Endodermal cell (in vitro differentiated cells): ENCODE data around the gene HS6ST1. TPM values are rescaled to one million over a fixed set of nuclear protein-coding genes. Genes with fewer than 3 reads are reported as not detected.

ENCODE experiments used
- DNase-seq: peaks from one replicate; pipeline ENCODE4 v3.0.0-alpha.2; 2017
- H3K27ac ChIP-seq: 2 replicates; pipeline ENCODE4 v1.5.1; 2013; ENCODE audit warnings: mild to moderate bottlenecking, low read depth, low read length, moderate library complexity
- H3K27me3 ChIP-seq: 2 replicates; pipeline ENCODE4 v1.6.1; 2013; ENCODE audit warnings: mild to moderate bottlenecking, low read length, moderate library complexity; ENCODE audit not compliant: insufficient read depth, control insufficient read depth, poor library complexity, severe bottlenecking
- H3K36me3 ChIP-seq: 2 replicates; pipeline ENCODE4 v1.7.0; 2013; ENCODE audit warnings: mild to moderate bottlenecking, low read length, moderate library complexity; ENCODE audit not compliant: control insufficient read depth, insufficient read depth
- H3K4me1 ChIP-seq: one replicate; pipeline ENCODE4 v1.7.0; 2013; ENCODE audit warnings: low read length; ENCODE audit not compliant: control insufficient read depth, insufficient read depth
- H3K4me3 ChIP-seq: 2 replicates; pipeline ENCODE4 v1.5.1; 2013; ENCODE audit warnings: mild to moderate bottlenecking, low read length, moderate library complexity
- H3K9ac ChIP-seq: 2 replicates; pipeline ENCODE4 v1.6.1; 2013; ENCODE audit warnings: mild to moderate bottlenecking, low read length, moderate library complexity; ENCODE audit not compliant: poor library complexity, severe bottlenecking; ENCODE audit errors: extremely low read depth
- H3K9me3 ChIP-seq: 2 replicates; pipeline ENCODE4 v1.6.1; 2013; ENCODE audit warnings: mild to moderate bottlenecking, low read length, moderate library complexity; ENCODE audit not compliant: control insufficient read depth
- H3K27ac Mint-ChIP-seq: 2 replicates; pipeline ENCODE4 v1.8.0; 2020; ENCODE audit warnings: mixed read lengths
- H3K27me3 Mint-ChIP-seq: 2 replicates; pipeline ENCODE4 v1.8.0; 2021; ENCODE audit warnings: mild to moderate bottlenecking, mixed read lengths; ENCODE audit not compliant: insufficient read depth
- H3K36me3 Mint-ChIP-seq: 2 replicates; pipeline ENCODE4 v1.8.0; 2020; ENCODE audit warnings: low read depth, mixed read lengths
- H3K4me1 Mint-ChIP-seq: 2 replicates; pipeline ENCODE4 v1.8.0; 2020; ENCODE audit warnings: mixed read lengths
- H3K4me3 Mint-ChIP-seq: 2 replicates; pipeline ENCODE4 v1.8.0; 2020; ENCODE audit warnings: mild to moderate bottlenecking, moderate library complexity, mixed read lengths
- H3K9me3 Mint-ChIP-seq: 2 replicates; pipeline ENCODE4 v1.8.0; 2020; ENCODE audit warnings: mild to moderate bottlenecking, mixed read lengths
- CTCF ChIP-seq: fragments of 200-600 bp; sonication (generic); conservative IDR thresholded peaks from 2 replicates; pipeline ENCODE4 v1.5.0; 2021; ENCODE audit warnings: antibody characterized with exemption, mild to moderate bottlenecking
- WGBS, 2 experiments: methylation state at CpG; one replicate each; pipeline versions ENCODE4 v1.1.5 to v1.1.7; 2013; ENCODE audit warnings: missing lambda C conversion rate in 2 of 2, mixed read lengths in 1 of 2; ENCODE audit not compliant: insufficient coverage in 1 of 2, insufficient read length in 1 of 2; 5-methylcytosine and 5-hydroxymethylcytosine counted together
- total RNA-seq, 2 donors: library from RNA; stranded (reverse); fragmentation: NEBNext Ultra II Directional in 1 of 2; extraction: Animal tissue kit (Norgen Biotek cat#: 25700) in 1 of 2; gene quantifications; 2 replicates in 1 of 2; 3 replicates in 1 of 2; pipeline ENCODE4 v1.2.1, GENCODE V29; 2021

HS6ST1 gene
- total RNA-seq, 2 donors from 2014 or later: 93.0 to 106 TPM

GRCh38 chr2:128343459-128343858 is 24.8 kb upstream of the HS6ST1 start:
- H3K27ac Mint-ChIP-seq: no peak overlapping the region
- H3K9me3 Mint-ChIP-seq: peaks cover 14% of the 10 kb centered on the region
- peak overlapping the region; percentile 8 for H3K4me3 ChIP-seq
- peaks cover 15% of the 10 kb centered on the region for H3K9me3 ChIP-seq
- DNase-seq: peak; percentile 9
- 96 to 100% methylated on average over 1 of the region's 1 CpG for WGBS, 2 experiments
- H3K36me3 ChIP-seq: no peaks in the 10 kb centered on the region
- H3K27ac ChIP-seq: no peak overlapping the region
- H3K27me3 ChIP-seq: no peaks in the 10 kb centered on the region
- H3K9ac ChIP-seq: no peak overlapping the region
- no peak for TF ChIP-seq CTCF
- H3K4me3 Mint-ChIP-seq: no peak overlapping the region
- H3K36me3 Mint-ChIP-seq: peaks cover 3% of the 10 kb centered on the region
- peaks cover 2% of the 10 kb centered on the region for H3K4me1 Mint-ChIP-seq
- no peaks in the 10 kb centered on the region for H3K27me3 Mint-ChIP-seq
- H3K4me1 ChIP-seq: no peaks in the 10 kb centered on the region

- H3K9ac ChIP-seq: no peak overlapping the region
- no peaks in the 10 kb centered on the region for H3K4me1 ChIP-seq
- Mint-ChIP-seq H3K4me1 (peaks cover under 1% of the 10 kb centered on the region), H3K27ac (no peak overlapping the region), H3K27me3 (no peaks in the 10 kb centered on the region), H3K9me3 (peaks cover 14% of the 10 kb centered on the region), H3K36me3 (peaks cover 3% of the 10 kb centered on the region), H3K4me3 (no peak overlapping the region)
- H3K4me3 ChIP-seq: no peak overlapping the region
- no peak overlapping the region for H3K27ac ChIP-seq
- peaks cover 22% of the 10 kb centered on the region for H3K9me3 ChIP-seq
- WGBS, 2 experiments: 79 to 93% methylated on average over 2 to 3 of the region's 3 CpGs
- no peaks in the 10 kb centered on the region for H3K36me3 ChIP-seq
- DNase-seq: peak; percentile 33
- no peaks in the 10 kb centered on the region for H3K27me3 ChIP-seq
- no peak for TF ChIP-seq CTCF
These were observed 23.9 kb upstream of the HS6ST1 start for GRCh38 chr2:128342550-128342949.

GRCh38 chr2:128341621-128342020 is 23.0 kb upstream of the HS6ST1 start:
- Mint-ChIP-seq H3K27me3 (no peaks in the 10 kb centered on the region), H3K9me3 (peaks cover 22% of the 10 kb centered on the region), H3K36me3 (peaks cover 3% of the 10 kb centered on the region), H3K4me3 (no peak overlapping the region), H3K4me1 (no peaks in the 10 kb centered on the region), H3K27ac (no peak overlapping the region)
- Histone ChIP-seq H3K9me3 (peaks cover 22% of the 10 kb centered on the region), H3K27ac (no peak overlapping the region), H3K4me1 (no peaks in the 10 kb centered on the region), H3K9ac (no peak overlapping the region), H3K4me3 (no peak overlapping the region), H3K27me3 (no peaks in the 10 kb centered on the region), H3K36me3 (no peaks in the 10 kb centered on the region)
- DNase-seq: no peak
- 92 to 100% methylated on average over 1 to 3 of the region's 3 CpGs for WGBS, 2 experiments
- TF ChIP-seq CTCF: no peak
